ENCODE results near the gene MBNL1.

Gene MBNL1

GRCh38 chr3:152252755-152253154 lies 16.0 kb upstream of the MBNL1 start:
- Histone ChIP-seq H3K36me3 (no peaks in the 10 kb centered on the region), H4K20me1 (no peaks in the 10 kb centered on the region), H3K4me1 (peaks cover 52% of the 10 kb centered on the region), H3K4me3 (no peak overlapping the region), H3K9me3 (peaks cover 17% of the 10 kb centered on the region), H3K4me2 (peak overlapping the region; percentile 84; the same call in 1 of the 2 replicates), H3K27me3 (no peaks in the 10 kb centered on the region), H3K27ac (peak overlapping the region; percentile 76; the same call in 1 of the 2 replicates), H3K9ac (no peak overlapping the region)
- TF ChIP-seq Cebpa-rat (IDR thresholded peaks at IDR 0.05) = no peak

DNA sequence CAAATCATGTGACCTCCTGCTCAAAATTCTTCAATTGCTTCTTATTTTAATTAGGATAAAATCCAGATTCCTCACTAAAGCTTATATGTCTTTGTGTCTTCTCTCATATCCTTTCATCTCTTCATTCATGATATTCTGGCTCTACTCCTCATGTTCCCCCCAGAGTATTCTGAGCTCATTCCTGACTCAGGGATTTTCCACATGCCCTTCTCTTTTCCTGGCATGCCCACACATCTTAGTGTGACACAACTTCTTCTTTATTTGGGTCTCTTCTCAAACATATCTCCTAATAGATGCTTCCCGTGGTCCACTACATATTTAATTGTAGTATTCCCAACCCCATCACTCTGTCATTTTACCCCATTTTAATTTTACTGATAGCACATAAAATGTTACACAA lies 15.2 kb upstream of the MBNL1 start:
- Histone ChIP-seq H3K9ac (no peak overlapping the region), H3K36me3 (no peaks in the 10 kb centered on the region), H3K9me3 (peaks cover 17% of the 10 kb centered on the region), H3K4me3 (no peak overlapping the region), H3K4me2 (peak overlapping the region; percentile 84), H4K20me1 (no peaks in the 10 kb centered on the region), H3K4me1 (peaks cover 59% of the 10 kb centered on the region), H3K27ac (peak overlapping the region; percentile 76), H3K27me3 (no peaks in the 10 kb centered on the region)
- no peak for TF ChIP-seq Cebpa-rat (IDR thresholded peaks at IDR 0.05)

GRCh38 chr3:152254041-152254440 lies 14.7 kb upstream of the MBNL1 start:
- no peak overlapping the region for H3K9ac ChIP-seq
- peak overlapping the region; percentile 22; the same call in 1 of the 2 replicates for H3K4me3 ChIP-seq
- no peak for TF ChIP-seq Cebpa-rat (IDR thresholded peaks at IDR 0.05)
- no peaks in the 10 kb centered on the region for H3K36me3 ChIP-seq
- no peaks in the 10 kb centered on the region for H3K27me3 ChIP-seq
- H3K4me1 ChIP-seq = peaks cover 65% of the 10 kb centered on the region
- peaks cover 17% of the 10 kb centered on the region for H3K9me3 ChIP-seq
- peak overlapping the region; percentile 84 for H3K4me2 ChIP-seq
- H4K20me1 ChIP-seq = no peaks in the 10 kb centered on the region
- peak overlapping the region; percentile 76 for H3K27ac ChIP-seq

DNA sequence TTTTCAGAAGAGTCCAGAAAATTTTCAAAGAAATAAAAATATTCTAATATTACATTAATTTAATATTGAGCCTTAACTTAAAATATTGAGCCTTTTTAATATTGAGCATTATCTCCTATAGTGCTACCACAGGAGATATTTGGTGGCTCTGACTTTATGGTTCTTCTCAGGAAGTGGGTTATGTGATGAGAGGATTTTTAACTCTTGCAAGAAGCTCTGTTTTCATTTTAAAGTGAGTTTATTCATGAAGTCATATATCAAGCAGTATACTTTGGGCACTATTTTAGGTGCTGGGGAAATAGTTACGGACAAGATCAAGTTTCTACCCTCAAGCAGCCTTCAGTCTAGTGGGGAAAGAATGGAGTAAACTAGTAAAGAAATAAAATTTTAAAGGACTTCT lies 13.4 kb upstream of the MBNL1 start:
- Histone ChIP-seq H3K4me1 (peaks cover 76% of the 10 kb centered on the region), H3K36me3 (no peaks in the 10 kb centered on the region), H3K27me3 (no peaks in the 10 kb centered on the region), H3K9ac (no peak overlapping the region), H4K20me1 (no peaks in the 10 kb centered on the region), H3K27ac (peak overlapping the region; percentile 74), H3K4me3 (no peak overlapping the region), H3K4me2 (peak overlapping the region; percentile 84), H3K9me3 (peaks cover 17% of the 10 kb centered on the region)
- no peak for TF ChIP-seq Cebpa-rat (IDR thresholded peaks at IDR 0.05)

DNA sequence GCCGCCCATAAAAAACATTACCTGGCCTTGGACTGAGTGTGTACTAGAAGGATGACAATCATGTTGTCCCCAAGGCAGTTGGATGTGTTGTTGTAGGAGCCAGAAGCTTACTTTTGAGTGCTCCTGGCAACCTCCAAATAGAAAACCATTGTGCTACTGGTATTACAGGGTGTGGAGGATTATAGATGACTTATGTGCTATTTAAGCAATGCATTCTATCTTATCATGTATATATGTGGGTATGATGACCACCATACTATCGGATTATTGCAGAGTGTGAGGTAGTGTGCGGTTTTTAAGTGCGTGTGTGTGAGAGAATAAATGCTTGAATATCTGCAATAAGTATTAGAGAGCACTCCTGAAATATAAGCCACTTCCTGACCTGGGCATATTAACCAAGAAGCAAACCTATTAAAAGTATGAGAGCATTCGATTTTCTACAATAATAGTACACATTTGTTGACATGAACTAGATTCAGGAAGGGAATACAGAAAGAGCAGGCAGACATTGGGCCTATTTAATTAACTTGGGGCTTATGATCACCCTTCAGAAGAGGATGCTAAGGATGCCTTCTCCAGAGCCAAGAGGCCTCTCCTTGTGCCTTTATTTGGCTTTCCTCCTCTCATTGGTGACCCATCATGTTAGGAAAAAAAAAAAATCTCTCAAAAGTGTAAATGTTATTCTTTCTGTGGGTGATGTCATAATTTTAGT lies 11.7 kb upstream of the MBNL1 start:
- Histone ChIP-seq H3K4me2 (peak overlapping the region; percentile 84), H3K4me3 (peak overlapping the region; percentile 43; the same call in 1 of the 2 replicates), H3K27ac (peak overlapping the region; percentile 74)

DNA sequence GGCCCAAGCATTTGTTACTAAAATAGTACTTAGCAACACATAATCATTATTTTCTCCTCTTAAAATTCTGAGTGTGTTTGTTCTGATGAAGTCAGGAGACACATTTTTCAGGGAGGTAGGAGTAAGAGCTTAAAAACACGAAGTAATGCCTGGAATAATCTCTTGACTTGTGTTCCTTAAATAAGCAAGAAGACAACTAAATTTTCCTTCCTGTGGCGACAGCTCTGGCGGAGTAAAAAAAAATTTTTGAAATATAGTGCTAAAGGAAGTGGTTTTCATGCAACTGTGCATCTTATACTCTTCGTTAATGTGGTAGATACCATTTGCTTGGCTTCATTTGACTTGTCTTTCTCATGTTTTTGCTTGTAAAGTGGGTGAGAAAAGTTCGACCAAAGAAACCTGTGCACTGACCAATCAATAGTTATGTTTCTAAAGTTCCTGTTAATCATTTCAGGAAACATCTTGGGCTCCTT lies 11.1 kb upstream of the MBNL1 start:
- H3K27me3 ChIP-seq = no peaks in the 10 kb centered on the region
- no peak for TF ChIP-seq Cebpa-rat (IDR thresholded peaks at IDR 0.05)
- H3K36me3 ChIP-seq = no peaks in the 10 kb centered on the region
- H3K4me2 ChIP-seq = peak overlapping the region; percentile 84
- peak overlapping the region; percentile 39; the same call in 1 of the 2 replicates for H3K9ac ChIP-seq
- peak overlapping the region; percentile 74 for H3K27ac ChIP-seq
- H3K9me3 ChIP-seq = peaks cover 18% of the 10 kb centered on the region
- no peaks in the 10 kb centered on the region for H4K20me1 ChIP-seq
- peaks cover 76% of the 10 kb centered on the region for H3K4me1 ChIP-seq
- peak overlapping the region; percentile 43; the same call in 1 of the 2 replicates for H3K4me3 ChIP-seq

More for the DNA sequence above, 11.7 kb upstream of the MBNL1 start:
- Histone ChIP-seq H3K36me3 (no peaks in the 10 kb centered on the region), H4K20me1 (no peaks in the 10 kb centered on the region), H3K9ac (peak overlapping the region; percentile 39; the same call in 1 of the 2 replicates), H3K27me3 (no peaks in the 10 kb centered on the region), H3K4me1 (peaks cover 76% of the 10 kb centered on the region), H3K9me3 (peaks cover 16% of the 10 kb centered on the region)
- no peak for TF ChIP-seq Cebpa-rat (IDR thresholded peaks at IDR 0.05)

DNA sequence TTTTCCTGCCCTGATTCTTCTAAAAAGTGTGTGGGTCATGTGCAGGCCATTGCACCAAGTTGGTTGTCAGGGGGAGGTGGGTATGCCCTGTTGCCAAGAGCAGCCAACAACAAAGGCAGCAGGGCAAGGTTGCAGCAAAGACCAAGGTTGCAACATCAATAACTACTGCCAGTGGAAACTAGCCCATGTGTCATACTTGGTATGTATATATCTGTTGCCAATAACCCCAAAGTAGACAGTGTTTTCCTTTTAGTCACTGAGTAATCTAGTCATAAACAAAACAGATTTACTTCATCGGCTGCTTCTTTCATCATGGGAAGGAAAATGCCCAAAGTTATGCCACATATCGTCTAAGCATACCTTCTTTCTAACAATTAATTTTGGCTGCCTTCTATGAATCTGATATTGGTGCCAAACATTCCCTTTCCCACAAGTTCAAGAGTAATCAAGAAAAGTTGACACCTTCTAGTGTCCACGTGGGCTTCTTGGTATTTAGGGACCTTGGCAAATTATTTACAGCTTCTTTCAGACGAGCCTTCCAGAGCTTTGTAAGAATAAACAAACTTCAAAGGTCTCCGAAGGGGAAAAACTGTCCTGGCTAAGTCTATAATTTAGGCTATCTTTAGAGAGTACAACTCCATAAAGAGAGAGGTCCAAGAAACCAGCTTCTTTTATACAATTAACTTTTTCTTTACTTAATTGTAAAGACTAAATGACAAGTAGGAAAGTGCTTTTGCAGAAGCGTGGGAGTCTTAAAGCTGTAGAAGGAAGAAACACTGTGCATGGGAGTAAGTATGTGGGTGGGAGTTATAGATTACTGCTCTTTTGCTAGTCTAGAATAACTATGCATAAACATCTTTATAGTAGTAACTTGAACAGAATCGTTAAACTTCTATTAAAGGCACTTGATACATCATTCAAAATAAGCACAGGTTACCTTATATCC lies 10.0 kb upstream of the MBNL1 start:
- peaks cover 8% of the 10 kb centered on the region; the same call in 1 of the 2 replicates for H3K9me3 ChIP-seq
- peaks cover 65% of the 10 kb centered on the region for H3K4me1 ChIP-seq
- TF ChIP-seq Cebpa-rat (IDR thresholded peaks at IDR 0.05) = peak; percentile 47; the same call in 1 of the 2 replicates
- H3K4me2 ChIP-seq = peak overlapping the region; percentile 84
- no peaks in the 10 kb centered on the region for H3K27me3 ChIP-seq
- H3K9ac ChIP-seq = no peak overlapping the region
- H3K36me3 ChIP-seq = no peaks in the 10 kb centered on the region
- H3K27ac ChIP-seq = peak overlapping the region; percentile 29; the same call in 1 of the 2 replicates
- no peak overlapping the region for H3K4me3 ChIP-seq
- no peaks in the 10 kb centered on the region for H4K20me1 ChIP-seq

- 0 out of 2 replicates have a peak, but pooled peaks cover 8% of the 10 kb centered on the region for H3K9me3 ChIP-seq
- no peaks in the 10 kb centered on the region for H3K27me3 ChIP-seq
- no peaks in the 10 kb centered on the region for H3K36me3 ChIP-seq
- TF ChIP-seq Cebpa-rat (IDR thresholded peaks at IDR 0.05) = no peak
- no peak overlapping the region for H3K27ac ChIP-seq
- H3K4me2 ChIP-seq = no peak overlapping the region
- H4K20me1 ChIP-seq = no peaks in the 10 kb centered on the region
- no peak overlapping the region for H3K9ac ChIP-seq
- peaks cover 57% of the 10 kb centered on the region for H3K4me1 ChIP-seq
- no peak overlapping the region for H3K4me3 ChIP-seq
These were observed 9.3 kb upstream of the MBNL1 start for GRCh38 chr3:152259468-152259867.

DNA sequence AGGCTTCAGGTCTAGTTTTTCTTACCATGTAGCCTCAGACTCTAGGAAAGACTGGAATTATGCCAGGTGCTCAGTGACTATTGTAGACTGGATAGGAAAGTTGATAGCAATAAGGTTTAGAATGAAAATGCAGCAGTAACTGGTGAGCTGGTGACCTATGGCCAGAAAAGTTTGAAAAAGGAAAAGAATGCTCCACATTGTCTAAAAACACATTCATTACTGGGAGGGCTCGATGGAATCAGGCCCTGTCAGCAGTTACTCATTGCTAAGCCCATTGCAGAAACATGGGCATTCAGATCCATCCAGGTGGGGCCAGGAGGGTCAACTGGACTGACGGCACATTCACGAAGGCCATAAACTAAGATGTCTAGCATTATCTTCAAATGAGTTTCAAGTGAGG lies 8.7 kb upstream of the MBNL1 start:
- H3K4me1 ChIP-seq = peaks cover 52% of the 10 kb centered on the region
- TF ChIP-seq Cebpa-rat (IDR thresholded peaks at IDR 0.05) = no peak
- H3K36me3 ChIP-seq = no peaks in the 10 kb centered on the region
- H3K9ac ChIP-seq = no peak overlapping the region
- H4K20me1 ChIP-seq = no peaks in the 10 kb centered on the region
- H3K27me3 ChIP-seq = no peaks in the 10 kb centered on the region
- H3K27ac ChIP-seq = no peak overlapping the region
- H3K9me3 ChIP-seq = 0 out of 2 replicates have a peak, but pooled peaks cover 8% of the 10 kb centered on the region
- no peak overlapping the region for H3K4me2 ChIP-seq
- no peak overlapping the region for H3K4me3 ChIP-seq
